HepG2 (cell line): ENCODE measurements around the gene SLC22A4.
A peak's percentile ranks its signal among the peaks of the same experiment; 100 is the strongest.

ENCODE experiments used
- CEBPB ChIP-seq: IDR thresholded peaks from 2 replicates; pipeline ENCODE4 v1.6.1; 2011; ENCODE audit warnings: low read depth, low read length, improper control_type of control experiment, borderline replicate concordance
- CTCF ChIP-seq: sonication (generic); formaldehyde crosslinking; IDR thresholded peaks from 2 replicates; pipeline ENCODE4 v1.5.0; 2020; ENCODE audit warnings: mild to moderate bottlenecking, missing genetic modification reagents, moderate library complexity
- EED ChIP-seq: sonication (generic); formaldehyde crosslinking; IDR thresholded peaks from 2 replicates; pipeline ENCODE4 v1.5.0; 2020; ENCODE audit warnings: mild to moderate bottlenecking, missing genetic modification reagents
- ELF4 ChIP-seq: sonication (generic); formaldehyde crosslinking; IDR thresholded peaks from 2 replicates; pipeline ENCODE4 v1.5.0; 2020; ENCODE audit warnings: missing genetic modification reagents, mild to moderate bottlenecking, moderate library complexity, borderline replicate concordance
- FOSL2 ChIP-seq: sonication (generic); formaldehyde crosslinking; IDR thresholded peaks from 2 replicates; pipeline ENCODE4 v1.4.0; 2020; ENCODE audit warnings: missing genetic modification reagents
- HMGA1 ChIP-seq: sonication (generic); formaldehyde crosslinking; conservative IDR thresholded peaks from 2 replicates; pipeline ENCODE4 v1.4.0; 2020; ENCODE audit warnings: missing genetic modification reagents
- HNRNPL ChIP-seq: fragments of 200-400 bp; formaldehyde crosslinking; IDR thresholded peaks from 2 replicates; pipeline ENCODE4 v1.6.1; 2017; ENCODE audit warnings: mild to moderate bottlenecking, low read depth, low read length
- SAFB2 ChIP-seq: sonication (generic); formaldehyde crosslinking; IDR thresholded peaks from 2 replicates; pipeline ENCODE4 v1.5.1; 2020; ENCODE audit warnings: missing genetic modification reagents, low read depth, mild to moderate bottlenecking, borderline replicate concordance
- TAF1 ChIP-seq: sonication (generic); formaldehyde crosslinking; IDR thresholded peaks from 2 replicates; pipeline ENCODE4 v1.4.0; 2020; ENCODE audit warnings: missing genetic modification reagents
- ZNF18 ChIP-seq: sonication (generic); formaldehyde crosslinking; IDR thresholded peaks from 2 replicates; pipeline ENCODE4 v1.8.0; 2022; ENCODE audit warnings: mild to moderate bottlenecking, missing genetic modification reagents; ENCODE audit not compliant: insufficient replicate concordance
- ZNF788 ChIP-seq: sonication (generic); formaldehyde crosslinking; IDR thresholded peaks from 2 replicates; pipeline ENCODE4 v1.5.0; 2020; ENCODE audit warnings: mild to moderate bottlenecking, missing genetic modification reagents, borderline replicate concordance
- TF ChIP-seq, protein P1 (sequence below): IDR thresholded peaks from 2 replicates; pipeline ENCODE4 v1.6.1; 2012; ENCODE audit warnings: low read length, improper control_type of control experiment

- TF ChIP-seq CTCF (CRISPR knock-in tag) (peak; percentile 70), ZNF788 (CRISPR knock-in tag) (no peak), ELF4 (CRISPR knock-in tag) (no peak), FOSL2 (CRISPR knock-in tag) (no peak), CEBPB (no peak), HMGA1 (no peak), TAF1 (CRISPR knock-in tag) (no peak), ZNF18 (CRISPR knock-in tag) (no peak), SAFB2 (CRISPR knock-in tag) (no peak), EED (CRISPR knock-in tag) (no peak), HNRNPL (no peak)
- TF ChIP-seq, protein P1, sequence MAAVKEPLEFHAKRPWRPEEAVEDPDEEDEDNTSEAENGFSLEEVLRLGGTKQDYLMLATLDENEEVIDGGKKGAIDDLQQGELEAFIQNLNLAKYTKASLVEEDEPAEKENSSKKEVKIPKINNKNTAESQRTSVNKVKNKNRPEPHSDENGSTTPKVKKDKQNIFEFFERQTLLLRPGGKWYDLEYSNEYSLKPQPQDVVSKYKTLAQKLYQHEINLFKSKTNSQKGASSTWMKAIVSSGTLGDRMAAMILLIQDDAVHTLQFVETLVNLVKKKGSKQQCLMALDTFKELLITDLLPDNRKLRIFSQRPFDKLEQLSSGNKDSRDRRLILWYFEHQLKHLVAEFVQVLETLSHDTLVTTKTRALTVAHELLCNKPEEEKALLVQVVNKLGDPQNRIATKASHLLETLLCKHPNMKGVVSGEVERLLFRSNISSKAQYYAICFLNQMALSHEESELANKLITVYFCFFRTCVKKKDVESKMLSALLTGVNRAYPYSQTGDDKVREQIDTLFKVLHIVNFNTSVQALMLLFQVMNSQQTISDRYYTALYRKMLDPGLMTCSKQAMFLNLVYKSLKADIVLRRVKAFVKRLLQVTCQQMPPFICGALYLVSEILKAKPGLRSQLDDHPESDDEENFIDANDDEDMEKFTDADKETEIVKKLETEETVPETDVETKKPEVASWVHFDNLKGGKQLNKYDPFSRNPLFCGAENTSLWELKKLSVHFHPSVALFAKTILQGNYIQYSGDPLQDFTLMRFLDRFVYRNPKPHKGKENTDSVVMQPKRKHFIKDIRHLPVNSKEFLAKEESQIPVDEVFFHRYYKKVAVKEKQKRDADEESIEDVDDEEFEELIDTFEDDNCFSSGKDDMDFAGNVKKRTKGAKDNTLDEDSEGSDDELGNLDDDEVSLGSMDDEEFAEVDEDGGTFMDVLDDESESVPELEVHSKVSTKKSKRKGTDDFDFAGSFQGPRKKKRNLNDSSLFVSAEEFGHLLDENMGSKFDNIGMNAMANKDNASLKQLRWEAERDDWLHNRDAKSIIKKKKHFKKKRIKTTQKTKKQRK: no peak
Observed at GRCh38 chr5:132272311-132273210, 21.6 kb upstream of the SLC22A4 start.
